Activated CD4-positive, alpha-beta T cell treated with anti-CD3 and anti-CD28 coated beads for 36 hours (primary cell): ENCODE data around the gene GAL. TPM values are rescaled to one million over a fixed set of nuclear protein-coding genes. Genes with fewer than 3 reads are reported as not detected.

Source experiments
- ATAC-seq: fragments of 200-7000 bp; cut with Tn5 transposase; one replicate; pipeline ENCODE4 v1.10.0; 2021; ENCODE audit warnings: mild to moderate bottlenecking, moderate library complexity
- CTCF ChIA-PET: fragments of 350-600 bp; sonication (Branson Sonifier 250); formaldehyde crosslinking; loops from one replicate; lab custom pipeline; 2021; ENCODE audit warnings: antibody characterized with exemption; lab: Charles Lee
- POLR2A ChIA-PET: fragments of 350-600 bp; sonication (Branson Sonifier 250); formaldehyde crosslinking; loops from one replicate; lab custom pipeline; 2021; ENCODE audit warnings: antibody characterized with exemption, inconsistent platforms; lab: Charles Lee
- DNase-seq: peaks from one replicate; pipeline ENCODE4 v3.0.0-alpha.2; 2020
- H3K27ac Mint-ChIP-seq: one replicate; pipeline ENCODE4 v1.8.0; 2021; ENCODE audit warnings: mixed read lengths
- H3K27me3 Mint-ChIP-seq: one replicate; pipeline ENCODE4 v1.8.0; 2021; ENCODE audit warnings: mixed read lengths
- H3K36me3 Mint-ChIP-seq: one replicate; pipeline ENCODE4 v1.8.0; 2021; ENCODE audit warnings: low read depth, mixed read lengths
- H3K4me1 Mint-ChIP-seq: one replicate; pipeline ENCODE4 v1.8.0; 2021; ENCODE audit warnings: mixed read lengths
- H3K4me3 Mint-ChIP-seq: one replicate; pipeline ENCODE4 v1.8.0; 2021; ENCODE audit warnings: mild to moderate bottlenecking, moderate library complexity, mixed read lengths
- H3K9me3 Mint-ChIP-seq: one replicate; pipeline ENCODE4 v1.8.0; 2021; ENCODE audit warnings: low read depth, mixed read lengths
- intact Hi-C, 2 experiments: fragments of 100-400 bp; cut with DNase I in 1 of 2; cut with micrococcal nuclease in 1 of 2; formaldehyde crosslinking; loops; one replicate each; pipeline versions ENCODE4 v1.14.2 to v1.15.1; 2022 to 2024; cut with DNase I, micrococcal nuclease
- total RNA-seq, 2 experiments: library from RNA; stranded (reverse); gene quantifications; one replicate each; pipeline ENCODE4 v1.2.3, GENCODE V29; 2021

The GAL gene
- total RNA-seq, 2 experiments from 2014 or later, result 2.2 to 2.5 TPM

DNA sequence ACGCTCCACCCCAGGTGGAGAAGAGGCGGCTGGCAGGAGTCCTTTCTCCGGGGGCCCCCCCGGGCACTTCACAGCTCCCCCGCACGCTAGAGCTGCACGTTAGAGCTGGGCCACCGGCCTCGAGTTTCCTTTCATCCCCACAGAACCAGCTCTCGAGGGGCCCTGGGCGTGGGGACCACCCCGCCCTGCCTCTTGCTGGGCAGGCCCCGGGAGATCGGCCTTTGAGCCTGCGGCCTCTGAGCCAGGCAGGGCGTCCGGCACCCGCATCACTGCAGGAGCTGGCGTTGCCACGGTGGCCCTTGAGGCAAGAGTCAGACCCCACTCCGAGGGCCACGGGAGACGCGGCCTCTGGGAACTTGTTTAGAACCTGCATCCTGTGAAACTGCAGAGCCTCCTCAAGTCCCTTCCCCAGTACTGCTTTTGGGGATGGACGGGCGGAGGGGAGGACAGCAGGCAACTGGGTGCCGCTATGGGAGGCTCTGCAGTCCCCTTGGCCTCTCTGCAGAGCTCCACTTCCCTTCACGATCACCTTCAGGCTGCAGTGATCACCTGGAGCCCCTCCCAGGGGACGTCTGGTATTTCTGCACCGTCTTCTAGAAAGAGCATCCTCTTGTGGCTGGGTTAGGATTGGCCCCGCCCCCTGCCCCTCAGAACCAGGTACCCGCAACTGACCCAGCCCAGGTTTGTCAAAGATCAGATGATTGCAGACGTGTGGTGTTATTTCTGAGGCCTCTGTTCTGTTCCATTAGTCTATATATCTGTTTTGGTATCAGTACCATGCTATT lies 13.9 kb upstream of the GAL start:
- no peaks in the 10 kb centered on the region for H3K27me3 Mint-ChIP-seq
- no peaks in the 10 kb centered on the region for H3K4me1 Mint-ChIP-seq
- intact Hi-C loops, result no loop called here
- DNase-seq, result no peak
- H3K27ac Mint-ChIP-seq, result no peak overlapping the region
- no peaks in the 10 kb centered on the region for H3K36me3 Mint-ChIP-seq
- no peaks in the 10 kb centered on the region for H3K9me3 Mint-ChIP-seq
- no peak overlapping the region for H3K4me3 Mint-ChIP-seq
- POLR2A ChIA-PET, result no interaction called here
- CTCF ChIA-PET, result interaction anchor here (0.7 kb wide), 1 partner anchor 1158 kb away, joined by 3 read pairs; no protein-coding TSS in a partner anchor
- ATAC-seq, result no peak

DNA sequence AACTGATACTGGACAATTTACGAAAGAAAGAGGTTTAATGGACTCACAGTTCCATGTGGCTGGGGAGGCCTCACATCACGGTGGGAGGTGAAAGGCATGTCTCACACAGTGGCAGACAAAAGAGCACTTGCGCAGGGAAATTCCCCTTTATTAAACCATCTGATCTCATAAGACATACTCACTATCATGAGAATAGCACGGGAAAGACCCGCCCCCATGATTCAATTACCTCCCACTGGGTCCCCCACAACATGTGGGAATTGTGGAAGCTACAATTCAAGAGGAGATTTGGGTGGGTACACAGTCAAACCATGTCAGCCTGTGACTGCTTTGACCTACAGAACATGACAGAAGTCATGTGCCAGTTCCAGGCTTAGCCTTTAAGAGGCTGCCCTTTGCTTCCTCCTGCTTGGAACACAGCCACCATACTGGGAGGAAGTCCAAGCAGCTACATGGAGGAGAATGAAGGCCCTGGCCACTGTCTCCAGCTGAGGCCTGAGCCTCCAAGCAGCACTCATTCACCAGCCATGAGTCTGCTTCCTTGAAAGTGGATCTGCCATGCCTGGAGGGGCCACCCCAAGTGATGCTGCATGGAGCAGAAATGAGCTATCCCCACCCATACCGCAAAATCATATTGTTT lies 10.9 kb upstream of the GAL start:
- intact Hi-C loops, result no loop called here
- no peaks in the 10 kb centered on the region for H3K27me3 Mint-ChIP-seq
- POLR2A ChIA-PET, result interaction anchor here (0.6 kb wide), 1 partner anchor 144 kb away, joined by 3 read pairs; no protein-coding TSS in a partner anchor
- H3K36me3 Mint-ChIP-seq, result no peaks in the 10 kb centered on the region
- CTCF ChIA-PET, result interaction anchor here (0.7 kb wide), 1 partner anchor 160 kb away, joined by 3 read pairs; no protein-coding TSS in a partner anchor
- H3K9me3 Mint-ChIP-seq, result no peaks in the 10 kb centered on the region
- H3K4me1 Mint-ChIP-seq, result no peaks in the 10 kb centered on the region
- ATAC-seq (no peak), DNase-seq (no peak)
- H3K27ac Mint-ChIP-seq, result no peak overlapping the region
- H3K4me3 Mint-ChIP-seq, result no peak overlapping the region

DNA sequence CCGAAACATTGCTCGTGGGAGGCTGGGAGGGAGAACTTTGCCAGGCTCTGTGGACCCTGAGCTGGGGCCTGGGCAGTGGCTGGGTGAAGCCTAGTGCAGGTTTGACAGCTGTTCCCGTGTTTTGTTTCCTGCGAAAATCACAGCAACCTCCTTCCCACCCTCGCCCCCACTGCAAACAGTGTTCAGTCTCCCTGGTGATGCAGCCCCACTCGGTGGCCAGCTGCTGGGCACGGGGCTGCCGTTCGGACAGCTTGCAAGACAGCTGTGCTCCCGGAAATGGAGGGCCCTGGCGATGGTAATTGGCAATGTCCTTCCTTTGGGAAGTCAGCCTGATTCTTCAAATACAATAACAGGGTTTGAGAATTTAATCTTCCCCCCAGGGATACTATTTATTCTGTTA lies 10.4 kb upstream of the GAL start:
- Mint-ChIP-seq H3K27ac (no peak overlapping the region), H3K4me3 (no peak overlapping the region), H3K36me3 (no peaks in the 10 kb centered on the region), H3K27me3 (no peaks in the 10 kb centered on the region), H3K9me3 (no peaks in the 10 kb centered on the region), H3K4me1 (no peaks in the 10 kb centered on the region)
- ChIA-PET CTCF (no interaction called here), POLR2A (interaction anchor here (0.6 kb wide), 1 partner anchor 144 kb away, joined by 3 read pairs; no protein-coding TSS in a partner anchor)
- ATAC-seq, result no peak
- intact Hi-C loops, result no loop called here
- DNase-seq, result no peak

DNA sequence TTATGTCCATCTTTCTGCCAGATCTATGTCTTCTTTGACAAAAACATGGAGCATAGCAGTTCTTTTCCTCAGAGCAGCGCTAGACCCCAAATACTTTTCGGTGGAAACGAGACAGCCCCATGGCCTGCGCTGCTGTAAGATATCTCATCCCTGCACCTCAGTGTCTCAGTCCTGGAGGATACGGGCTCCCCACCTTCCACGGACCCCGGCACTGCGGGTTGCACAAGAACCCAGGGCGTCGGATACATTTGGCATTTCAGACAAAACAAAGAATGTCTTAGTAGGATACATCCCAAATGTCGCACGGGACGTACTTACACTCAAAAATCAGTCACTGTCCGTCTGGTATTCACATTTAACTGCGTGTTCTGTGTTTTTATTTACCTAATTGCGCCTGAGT lies 9.9 kb upstream of the GAL start:
- H3K27me3 Mint-ChIP-seq, result peaks cover 1% of the 10 kb centered on the region
- H3K27ac Mint-ChIP-seq, result no peak overlapping the region
- H3K4me1 Mint-ChIP-seq, result no peaks in the 10 kb centered on the region
- CTCF ChIA-PET, result interaction anchor here (0.7 kb wide), 1 partner anchor 1369 kb away, joined by 3 read pairs; no protein-coding TSS in a partner anchor
- POLR2A ChIA-PET, result interaction anchor here (0.6 kb wide), 1 partner anchor 143 kb away, joined by 3 read pairs; no protein-coding TSS in a partner anchor
- no peak for ATAC-seq
- intact Hi-C loops, result no loop called here
- no peak for DNase-seq
- no peaks in the 10 kb centered on the region for H3K36me3 Mint-ChIP-seq
- no peak overlapping the region for H3K4me3 Mint-ChIP-seq
- H3K9me3 Mint-ChIP-seq, result no peaks in the 10 kb centered on the region

DNA sequence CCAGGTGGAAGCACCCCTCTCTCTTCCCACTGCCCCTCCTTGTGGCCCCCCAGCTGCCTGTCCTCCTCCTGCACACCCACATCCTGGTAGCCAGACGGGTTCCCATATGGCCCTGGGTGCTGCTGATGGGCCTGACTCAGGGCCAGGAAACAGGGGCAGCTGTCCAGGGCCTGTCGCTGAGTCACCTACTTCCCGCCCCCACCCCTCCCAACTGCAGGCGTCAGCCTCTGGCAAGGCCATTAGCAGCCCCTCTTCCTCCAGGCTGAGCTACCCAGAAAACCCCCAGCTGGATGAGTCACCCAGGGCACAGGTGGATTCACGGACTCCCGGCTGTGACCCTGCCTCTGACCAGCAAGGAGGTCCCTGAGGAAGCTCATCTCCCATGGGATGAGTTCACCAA lies 6.9 kb upstream of the GAL start:
- Mint-ChIP-seq H3K9me3 (no peaks in the 10 kb centered on the region), H3K4me1 (no peaks in the 10 kb centered on the region), H3K27me3 (peaks cover 8% of the 10 kb centered on the region), H3K4me3 (no peak overlapping the region), H3K36me3 (no peaks in the 10 kb centered on the region), H3K27ac (no peak overlapping the region)
- CTCF ChIA-PET, result no interaction called here
- POLR2A ChIA-PET, result no interaction called here
- DNase-seq (no peak), ATAC-seq (no peak)
- intact Hi-C loops, result no loop called here

DNA sequence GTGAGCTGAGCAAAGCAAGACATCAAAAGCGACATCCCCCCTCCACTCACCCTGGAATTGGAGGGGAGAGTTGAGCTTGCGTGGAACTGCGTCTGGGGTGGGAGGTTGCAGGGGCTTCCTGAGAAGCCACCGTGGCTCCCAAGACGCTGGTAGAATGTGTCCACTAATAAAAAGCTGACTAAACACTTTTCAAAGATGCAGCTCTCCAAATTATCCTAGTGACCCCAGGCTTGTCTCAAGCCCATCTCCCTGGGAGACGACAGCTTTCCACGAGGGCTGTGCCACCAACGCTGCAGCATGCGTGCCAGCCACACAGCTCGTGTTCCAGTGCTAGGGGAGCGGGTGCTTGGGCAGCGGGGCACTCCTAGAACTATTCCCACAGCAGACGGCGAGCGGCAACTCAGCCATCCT lies 6.3 kb upstream of the GAL start:
- ChIA-PET POLR2A (interaction anchor here (0.6 kb wide), 1 partner anchor 201 kb away, joined by 3 read pairs; no protein-coding TSS in a partner anchor), CTCF (no interaction called here)
- Mint-ChIP-seq H3K36me3 (no peaks in the 10 kb centered on the region), H3K27me3 (peaks cover 13% of the 10 kb centered on the region), H3K4me3 (no peak overlapping the region), H3K4me1 (peaks cover 4% of the 10 kb centered on the region), H3K9me3 (no peaks in the 10 kb centered on the region), H3K27ac (no peak overlapping the region)
- DNase-seq, result no peak
- no peak for ATAC-seq
- intact Hi-C loops, result no loop called here

DNA sequence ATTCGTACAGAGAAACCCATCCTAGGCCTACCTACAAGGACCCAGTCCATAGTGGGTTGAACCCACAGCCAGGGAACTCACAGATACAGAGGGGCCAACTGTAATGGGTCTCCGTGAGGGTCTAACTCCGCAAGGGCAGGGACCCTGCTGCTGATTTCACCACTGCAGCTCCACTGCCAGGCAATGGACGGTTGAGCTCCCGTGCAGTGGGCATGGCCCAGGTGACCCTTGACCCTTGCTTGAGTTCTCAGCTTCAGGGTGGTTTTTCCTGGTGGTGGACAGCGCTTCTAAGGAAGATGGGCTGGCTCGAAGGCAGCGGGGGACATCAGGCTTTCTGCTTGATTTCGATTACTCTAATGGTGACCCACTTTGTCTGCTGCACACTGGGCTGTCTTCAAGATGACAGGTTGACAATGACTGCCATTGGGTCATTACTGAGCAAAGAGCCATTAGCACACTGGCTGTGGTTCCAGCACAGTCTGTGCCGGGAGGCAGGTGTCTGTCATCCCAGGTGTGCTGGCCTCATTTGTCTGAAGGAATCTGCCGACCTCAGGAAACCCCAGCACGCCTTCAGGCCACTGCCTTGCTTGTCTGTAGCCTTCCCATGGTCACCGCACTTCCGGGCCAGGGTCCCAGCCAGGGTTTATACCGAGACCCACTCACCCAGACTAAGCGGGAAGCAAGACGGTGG lies 3.7 kb upstream of the GAL start:
- H3K9me3 Mint-ChIP-seq, result no peaks in the 10 kb centered on the region

DNA sequence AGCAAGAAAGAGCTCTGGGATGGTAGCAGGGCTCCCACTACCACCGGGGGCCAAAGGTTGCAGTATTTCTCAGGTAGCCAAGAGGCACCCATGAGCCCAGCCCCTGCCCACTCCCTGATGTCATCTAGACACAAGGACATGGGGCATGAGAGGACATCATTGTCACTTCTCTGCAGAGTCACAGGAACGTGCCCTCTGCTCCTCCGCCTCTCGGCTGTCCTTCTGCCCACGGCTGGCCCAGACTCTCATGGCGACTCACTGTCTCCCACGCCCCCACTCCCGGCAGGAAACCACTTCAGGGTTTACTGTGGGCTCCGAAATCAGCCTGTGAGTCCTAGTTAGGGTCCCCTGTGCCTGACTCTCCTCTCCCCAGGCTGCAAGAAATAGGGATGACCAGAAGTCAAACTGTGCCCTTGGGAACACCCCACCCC lies 1.8 kb upstream of the GAL start:
- peak; percentile 31 for DNase-seq
- Mint-ChIP-seq H3K27ac (no peak overlapping the region), H3K36me3 (no peaks in the 10 kb centered on the region), H3K9me3 (no peaks in the 10 kb centered on the region), H3K4me1 (peaks cover 4% of the 10 kb centered on the region), H3K4me3 (no peak overlapping the region), H3K27me3 (peaks cover 33% of the 10 kb centered on the region)
- intact Hi-C loops, result no loop called here
- ChIA-PET CTCF (no interaction called here), POLR2A (no interaction called here)
- ATAC-seq, result peak; percentile 49

More for the DNA sequence above, 3.7 kb upstream of the GAL start:
- peaks cover 4% of the 10 kb centered on the region for H3K4me1 Mint-ChIP-seq
- no peak overlapping the region for H3K4me3 Mint-ChIP-seq
- peaks cover 23% of the 10 kb centered on the region for H3K27me3 Mint-ChIP-seq
- H3K36me3 Mint-ChIP-seq, result no peaks in the 10 kb centered on the region
- intact Hi-C loops, result no loop called here
- ATAC-seq (no peak), DNase-seq (no peak)
- POLR2A ChIA-PET, result no interaction called here
- no peak overlapping the region for H3K27ac Mint-ChIP-seq
- CTCF ChIA-PET, result no interaction called here

DNA sequence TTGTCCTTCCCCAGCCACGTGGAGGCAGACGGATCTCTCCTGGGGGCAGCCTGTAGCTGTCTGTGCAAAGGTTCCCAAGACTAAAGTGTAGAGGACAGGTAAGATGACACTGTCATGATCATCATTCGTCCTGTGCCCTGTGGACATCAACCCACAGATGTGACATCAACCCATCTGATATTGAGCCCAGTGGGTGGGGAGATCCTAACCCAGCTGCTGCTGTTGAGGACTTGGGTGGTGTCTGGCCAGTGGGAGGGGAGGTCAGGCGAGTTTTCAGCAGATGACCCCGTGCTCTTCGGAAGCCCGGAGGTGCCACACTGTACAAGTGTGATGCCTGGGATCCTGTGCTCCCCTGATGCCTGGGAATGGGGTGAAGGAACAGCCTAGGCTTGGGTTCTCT lies 1.2 kb upstream of the GAL start:
- no peaks in the 10 kb centered on the region for H3K9me3 Mint-ChIP-seq
- H3K4me1 Mint-ChIP-seq, result peaks cover 4% of the 10 kb centered on the region
- CTCF ChIA-PET, result no interaction called here
- DNase-seq (no peak), ATAC-seq (no peak)
- no peak overlapping the region for H3K4me3 Mint-ChIP-seq
- intact Hi-C loops, result no loop called here
- POLR2A ChIA-PET, result no interaction called here
- no peaks in the 10 kb centered on the region for H3K36me3 Mint-ChIP-seq
- H3K27me3 Mint-ChIP-seq, result peaks cover 36% of the 10 kb centered on the region
- no peak overlapping the region for H3K27ac Mint-ChIP-seq

DNA sequence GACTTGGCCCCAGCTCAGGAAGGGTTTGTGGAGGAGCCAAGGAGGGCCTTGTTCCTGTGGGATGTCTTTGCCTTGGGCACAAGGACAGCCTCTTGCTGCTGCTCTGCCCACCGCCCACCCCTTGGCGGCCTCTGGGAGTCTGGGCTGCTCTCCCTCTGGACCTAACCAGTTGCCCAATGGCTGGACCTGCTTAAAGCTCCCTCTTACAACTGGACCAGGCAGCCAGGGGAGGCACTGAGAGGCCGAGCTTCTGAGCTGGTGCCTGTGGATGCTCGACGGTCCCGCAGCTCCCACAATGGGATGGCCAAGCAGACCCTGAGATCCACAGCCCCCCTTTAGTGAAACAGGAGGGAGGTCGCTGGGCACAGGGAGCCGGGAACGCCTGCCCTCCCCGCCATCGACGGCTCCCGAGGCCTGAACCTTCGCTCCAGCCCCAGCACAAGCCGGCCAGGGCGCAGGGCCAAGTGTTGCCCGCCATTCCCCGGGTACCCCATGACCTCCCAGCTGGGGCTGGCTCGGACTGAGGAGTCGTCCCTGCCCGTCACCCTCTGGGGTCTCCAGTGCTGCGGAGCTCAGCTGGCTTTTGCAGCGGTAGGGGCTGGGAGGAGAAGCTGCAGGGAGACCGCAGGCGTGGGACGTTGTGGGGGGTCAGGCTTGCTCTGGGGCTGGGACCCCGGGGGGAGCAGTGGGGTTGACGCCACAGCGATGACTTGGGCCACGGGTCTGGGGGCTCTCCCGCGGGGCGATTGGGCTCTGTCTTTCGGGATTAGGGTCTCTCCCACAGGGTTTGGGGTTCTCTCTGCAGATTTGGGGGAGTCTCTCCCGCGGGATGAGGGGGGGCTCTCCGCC lies 584 bp upstream of the GAL start:
- CTCF ChIA-PET, result no interaction called here
- no peak for ATAC-seq

More for the DNA sequence above, 584 bp upstream of the GAL start:
- Mint-ChIP-seq H3K27ac (no peak overlapping the region), H3K36me3 (no peaks in the 10 kb centered on the region), H3K27me3 (peaks cover 36% of the 10 kb centered on the region), H3K9me3 (no peaks in the 10 kb centered on the region), H3K4me1 (peaks cover 4% of the 10 kb centered on the region), H3K4me3 (no peak overlapping the region)
- POLR2A ChIA-PET, result no interaction called here
- no peak for DNase-seq
- intact Hi-C loops, result no loop called here
